DMS114 treated with DMSO at 0.1 percent for 48 hours (cell line): ENCODE data around the gene PCDHGA1.
"Not testable (repeated sequence)": the region's sequence is repeated elsewhere in the genome, so short reads cannot be mapped to it uniquely, and the experiment has no call there.

Source experiments
- DNase-seq: peaks from one replicate; lab custom pipeline; 2025; ENCODE audit not compliant: unreplicated experiment; lab: John Stamatoyannopoulos, UW

The PCDHGA1 gene

GRCh38 chr5:141330299-141331080, at the start of gene PCDHGA1:
PCDHGA1 (plus strand) TSS chr5:141330514.
- no peak for DNase-seq

GRCh38 chr5:141298376-141298775, 31.9 kb upstream of the PCDHGA1 start:
- DNase-seq, result no peak

GRCh38 chr5:141303756-141304155, 26.6 kb upstream of the PCDHGA1 start, which contains the start of gene SLC25A2:
SLC25A2 (minus strand) TSS chr5:141304049; CDS start chr5:141303865, 184 bp downstream.
- no peak for DNase-seq

- no peak for DNase-seq
Measured at GRCh38 chr5:141306630-141307029, 23.7 kb upstream of the PCDHGA1 start.

- DNase-seq, result no peak
Measured at GRCh38 chr5:141313711-141314110, 16.6 kb upstream of the PCDHGA1 start.

- DNase-seq, result not testable (repeated sequence)
Measured at GRCh38 chr5:141316963-141317362, 13.4 kb upstream of the PCDHGA1 start.

GRCh38 chr5:141319202-141319601, 11.1 kb upstream of the PCDHGA1 start:
- DNase-seq, result no peak

GRCh38 chr5:141319699-141320098, 10.6 kb upstream of the PCDHGA1 start:
- no peak for DNase-seq

GRCh38 chr5:141320225-141321169, 9.8 kb upstream of the PCDHGA1 start, which contains the start of gene TAF7:
TAF7 (minus strand) TSS chr5:141320784; CDS start chr5:141320044, 740 bp downstream.
- peak; percentile 86 for DNase-seq

GRCh38 chr5:141322261-141322660, 8.1 kb upstream of the PCDHGA1 start:
- no peak for DNase-seq

- DNase-seq, result peak; percentile 26
Measured at GRCh38 chr5:141326088-141326854, 4.0 kb upstream of the PCDHGA1 start.

GRCh38 chr5:141328231-141328630, 2.1 kb upstream of the PCDHGA1 start:
- DNase-seq, result no peak

GRCh38 chr5:141332571-141332970, 2.3 kb downstream of the PCDHGA1 start:
- DNase-seq, result not testable (repeated sequence)

- no peak for DNase-seq
Measured at GRCh38 chr5:141338538-141339306, 8.4 kb downstream of the PCDHGA1 start, which contains the start of gene PCDHGA2. PCDHGA2 (plus strand) TSS chr5:141338760.

GRCh38 chr5:141340781-141341354, 10.6 kb downstream of the PCDHGA1 start:
- not testable (repeated sequence) for DNase-seq

- DNase-seq, result no peak
Measured at GRCh38 chr5:141342773-141343172, 12.5 kb downstream of the PCDHGA1 start.

GRCh38 chr5:141343242-141343952, 13.1 kb downstream of the PCDHGA1 start, which contains the start of gene PCDHGA3:
PCDHGA3 (plus strand) TSS chr5:141343829; CDS start chr5:141344034, 205 bp downstream.
- peak; percentile 76 for DNase-seq

- peak; percentile 52 for DNase-seq
Measured at GRCh38 chr5:141343953-141344463, 13.7 kb downstream of the PCDHGA1 start.

GRCh38 chr5:141345327-141345726, 15.0 kb downstream of the PCDHGA1 start:
- DNase-seq, result no peak
